PFSK-1 (cell line): Measurements from ENCODE around the gene PTPRM.

Source experiments
- FOXP2 ChIP-seq: optimal IDR thresholded peaks from 2 replicates; pipeline ENCODE3; 2011; ENCODE audit warnings: borderline replicate concordance, control low read depth, inconsistent platforms; ENCODE audit not compliant: insufficient read depth; ENCODE audit errors: extremely low read length, extremely low read depth
- POLR2AphosphoS5 ChIP-seq: IDR thresholded peaks from 2 replicates; pipeline ENCODE4 v1.6.1; 2012; ENCODE audit warnings: low read depth, mild to moderate bottlenecking, control low read depth, low read length, moderate library complexity
- TAF1 ChIP-seq: IDR thresholded peaks from 2 replicates; pipeline ENCODE4 v1.6.1; 2012; ENCODE audit warnings: low read length, control low read depth, borderline replicate concordance; ENCODE audit not compliant: insufficient read depth

DNA sequence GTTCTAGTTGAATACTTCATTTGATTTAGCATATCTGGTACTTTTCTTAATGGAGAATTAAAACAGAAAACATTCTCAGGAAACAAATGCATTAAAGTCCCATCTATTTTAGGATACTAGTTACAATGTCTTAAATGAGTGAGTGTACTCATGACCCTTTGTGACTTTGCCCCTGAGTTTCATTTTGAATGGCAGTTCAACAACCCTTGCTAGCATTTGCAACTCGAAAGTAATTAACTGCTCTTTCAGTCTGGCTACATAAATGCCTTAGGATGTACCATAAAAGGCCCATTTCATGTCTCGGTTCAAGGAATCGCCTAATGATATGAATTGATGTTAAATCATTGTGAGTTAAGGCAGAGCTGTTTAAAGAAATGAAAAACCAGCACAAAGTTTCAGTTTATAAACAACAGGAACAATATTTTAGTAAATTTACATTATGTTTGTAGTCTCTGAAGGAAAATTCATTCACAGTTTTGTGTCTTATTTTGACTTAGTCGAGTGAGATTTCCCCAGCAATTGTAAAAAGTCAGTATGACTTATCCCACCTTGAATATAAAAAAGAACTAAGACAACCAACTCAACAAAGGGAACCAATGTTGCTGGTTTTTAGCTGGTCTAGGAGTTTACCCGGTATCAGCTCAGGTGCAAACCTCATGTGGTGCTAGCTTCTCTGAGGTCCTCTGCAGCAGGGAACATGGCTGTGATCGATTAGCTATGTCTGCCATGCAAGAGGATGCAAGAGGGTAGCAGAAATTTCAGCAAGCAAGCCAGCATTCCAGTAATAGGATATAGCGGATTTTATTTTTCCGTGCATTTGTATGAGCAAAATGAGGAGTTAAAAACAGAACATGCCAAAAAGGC lies 386.2 kb downstream of the PTPRM start:
- TF ChIP-seq TAF1 (no peak), POLR2AphosphoS5 (no peak), FOXP2 (no peak)
